ENCODE results near the gene RNASEH2A. TPM values are rescaled to one million over a fixed set of nuclear protein-coding genes. Genes with fewer than 3 reads are reported as not detected.
A peak's percentile ranks its signal among the peaks of the same experiment; 100 is the strongest.

The RNASEH2A gene
- total and polyA plus RNA-seq, 2 of the 13 experiments (the other 11 are each of a cell fraction or from before 2014, with no cell fraction given) = 25.1 to 35.8 TPM

DNA sequence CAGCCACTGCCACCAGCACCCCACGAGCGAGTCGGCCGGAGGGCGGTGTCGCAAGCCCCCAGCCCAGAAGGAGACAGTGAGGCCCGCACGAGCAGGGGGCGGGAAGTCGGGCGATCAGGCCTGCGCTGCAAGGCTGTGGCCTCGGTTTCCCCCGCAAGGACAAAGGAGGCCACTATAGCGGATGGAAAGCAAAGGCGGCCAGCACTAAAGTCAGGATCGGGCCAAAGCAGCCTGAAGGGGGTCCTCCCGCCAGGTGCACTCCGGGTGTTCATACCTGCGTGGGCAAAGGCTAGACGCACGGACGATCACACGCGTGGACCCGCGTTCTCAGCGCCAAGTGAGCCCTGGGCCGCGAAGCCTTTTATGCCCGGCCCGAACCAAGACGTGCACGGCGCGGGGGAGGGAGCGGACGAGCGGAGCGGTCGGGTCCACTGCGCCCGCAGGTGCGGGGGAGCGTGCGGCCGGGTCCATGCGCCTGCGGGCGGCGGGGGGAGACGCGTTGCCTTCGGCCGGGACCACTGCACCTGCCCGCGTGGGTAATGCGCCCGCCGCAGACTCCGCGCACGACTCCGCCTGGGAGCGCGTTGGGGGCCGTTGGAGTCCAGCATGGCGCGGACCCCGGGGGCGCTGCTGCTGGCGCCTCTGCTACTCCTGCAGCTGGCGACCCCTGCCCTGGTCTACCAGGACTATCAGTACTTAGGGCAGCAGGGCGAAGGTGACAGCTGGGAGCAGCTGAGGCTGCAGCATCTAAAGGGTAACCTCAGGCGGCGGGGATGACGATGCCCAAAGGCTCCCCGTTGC, 4.7 kb upstream of the RNASEH2A start, which contains the start of the genes PRDX2 and THSD8 (continued):
- TF ChIP-seq, protein P1, sequence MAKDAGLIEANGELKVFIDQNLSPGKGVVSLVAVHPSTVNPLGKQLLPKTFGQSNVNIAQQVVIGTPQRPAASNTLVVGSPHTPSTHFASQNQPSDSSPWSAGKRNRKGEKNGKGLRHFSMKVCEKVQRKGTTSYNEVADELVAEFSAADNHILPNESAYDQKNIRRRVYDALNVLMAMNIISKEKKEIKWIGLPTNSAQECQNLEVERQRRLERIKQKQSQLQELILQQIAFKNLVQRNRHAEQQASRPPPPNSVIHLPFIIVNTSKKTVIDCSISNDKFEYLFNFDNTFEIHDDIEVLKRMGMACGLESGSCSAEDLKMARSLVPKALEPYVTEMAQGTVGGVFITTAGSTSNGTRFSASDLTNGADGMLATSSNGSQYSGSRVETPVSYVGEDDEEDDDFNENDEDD (CRISPR knock-in tag; IDR thresholded peaks at IDR 0.05; ENCODE audit: borderline replicate concordance) = peak; percentile 70; the same call in 1 of the 2 replicates
- TF ChIP-seq KAT2B (IDR thresholded peaks at IDR 0.05; ENCODE audit: borderline replicate concordance, low read depth, low read length) (no peak), IRF2 (CRISPR knock-in tag; IDR thresholded peaks at IDR 0.05) (peak; percentile 76; the same call in 1 of the 2 replicates), TMF1 (CRISPR knock-in tag; IDR thresholded peaks at IDR 0.05; ENCODE audit: low read depth) (0 out of 2 replicates have a peak, but pooled peaks have one; percentile 22), KLF13 (CRISPR knock-in tag; IDR thresholded peaks at IDR 0.05) (no peak), MBD4 (IDR thresholded peaks at IDR 0.05; ENCODE audit: borderline replicate concordance, low read length) (no peak), NR2C2 (CRISPR knock-in tag; IDR thresholded peaks at IDR 0.05; ENCODE audit: borderline replicate concordance) (peak; percentile 73), NKX3-1 (CRISPR knock-in tag; IDR thresholded peaks at IDR 0.05) (0 out of 2 replicates have a peak, but pooled peaks have one; percentile 68), ZNF225 (CRISPR knock-in tag; IDR thresholded peaks at IDR 0.05) (no peak), PCBP2 (optimal IDR thresholded peaks at IDR 0.05; ENCODE audit: low read depth, low read length, poor library complexity, severe bottlenecking) (no peak)
- TF ChIP-seq, protein P2, sequence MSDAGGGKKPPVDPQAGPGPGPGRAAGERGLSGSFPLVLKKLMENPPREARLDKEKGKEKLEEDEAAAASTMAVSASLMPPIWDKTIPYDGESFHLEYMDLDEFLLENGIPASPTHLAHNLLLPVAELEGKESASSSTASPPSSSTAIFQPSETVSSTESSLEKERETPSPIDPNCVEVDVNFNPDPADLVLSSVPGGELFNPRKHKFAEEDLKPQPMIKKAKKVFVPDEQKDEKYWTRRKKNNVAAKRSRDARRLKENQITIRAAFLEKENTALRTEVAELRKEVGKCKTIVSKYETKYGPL (CRISPR knock-in tag; IDR thresholded peaks at IDR 0.05) = no peak
- TF ChIP-seq, protein P3, sequence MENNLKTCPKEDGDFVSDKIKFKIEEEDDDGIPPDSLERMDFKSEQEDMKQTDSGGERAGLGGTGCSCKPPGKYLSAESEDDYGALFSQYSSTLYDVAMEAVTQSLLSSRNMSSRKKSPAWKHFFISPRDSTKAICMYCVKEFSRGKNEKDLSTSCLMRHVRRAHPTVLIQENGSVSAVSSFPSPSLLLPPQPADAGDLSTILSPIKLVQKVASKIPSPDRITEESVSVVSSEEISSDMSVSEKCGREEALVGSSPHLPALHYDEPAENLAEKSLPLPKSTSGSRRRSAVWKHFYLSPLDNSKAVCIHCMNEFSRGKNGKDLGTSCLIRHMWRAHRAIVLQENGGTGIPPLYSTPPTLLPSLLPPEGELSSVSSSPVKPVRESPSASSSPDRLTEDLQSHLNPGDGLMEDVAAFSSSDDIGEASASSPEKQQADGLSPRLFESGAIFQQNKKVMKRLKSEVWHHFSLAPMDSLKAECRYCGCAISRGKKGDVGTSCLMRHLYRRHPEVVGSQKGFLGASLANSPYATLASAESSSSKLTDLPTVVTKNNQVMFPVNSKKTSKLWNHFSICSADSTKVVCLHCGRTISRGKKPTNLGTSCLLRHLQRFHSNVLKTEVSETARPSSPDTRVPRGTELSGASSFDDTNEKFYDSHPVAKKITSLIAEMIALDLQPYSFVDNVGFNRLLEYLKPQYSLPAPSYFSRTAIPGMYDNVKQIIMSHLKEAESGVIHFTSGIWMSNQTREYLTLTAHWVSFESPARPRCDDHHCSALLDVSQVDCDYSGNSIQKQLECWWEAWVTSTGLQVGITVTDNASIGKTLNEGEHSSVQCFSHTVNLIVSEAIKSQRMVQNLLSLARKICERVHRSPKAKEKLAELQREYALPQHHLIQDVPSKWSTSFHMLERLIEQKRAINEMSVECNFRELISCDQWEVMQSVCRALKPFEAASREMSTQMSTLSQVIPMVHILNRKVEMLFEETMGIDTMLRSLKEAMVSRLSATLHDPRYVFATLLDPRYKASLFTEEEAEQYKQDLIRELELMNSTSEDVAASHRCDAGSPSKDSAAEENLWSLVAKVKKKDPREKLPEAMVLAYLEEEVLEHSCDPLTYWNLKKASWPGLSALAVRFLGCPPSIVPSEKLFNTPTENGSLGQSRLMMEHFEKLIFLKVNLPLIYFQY (CRISPR knock-in tag; IDR thresholded peaks at IDR 0.05; ENCODE audit: borderline replicate concordance) = peak; percentile 92
- TF ChIP-seq, protein P4, sequence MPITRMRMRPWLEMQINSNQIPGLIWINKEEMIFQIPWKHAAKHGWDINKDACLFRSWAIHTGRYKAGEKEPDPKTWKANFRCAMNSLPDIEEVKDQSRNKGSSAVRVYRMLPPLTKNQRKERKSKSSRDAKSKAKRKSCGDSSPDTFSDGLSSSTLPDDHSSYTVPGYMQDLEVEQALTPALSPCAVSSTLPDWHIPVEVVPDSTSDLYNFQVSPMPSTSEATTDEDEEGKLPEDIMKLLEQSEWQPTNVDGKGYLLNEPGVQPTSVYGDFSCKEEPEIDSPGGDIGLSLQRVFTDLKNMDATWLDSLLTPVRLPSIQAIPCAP (CRISPR knock-in tag; IDR thresholded peaks at IDR 0.05; ENCODE audit: low read depth) = 0 out of 2 replicates have a peak, but pooled peaks have one; percentile 4
- TF ChIP-seq, protein P5, sequence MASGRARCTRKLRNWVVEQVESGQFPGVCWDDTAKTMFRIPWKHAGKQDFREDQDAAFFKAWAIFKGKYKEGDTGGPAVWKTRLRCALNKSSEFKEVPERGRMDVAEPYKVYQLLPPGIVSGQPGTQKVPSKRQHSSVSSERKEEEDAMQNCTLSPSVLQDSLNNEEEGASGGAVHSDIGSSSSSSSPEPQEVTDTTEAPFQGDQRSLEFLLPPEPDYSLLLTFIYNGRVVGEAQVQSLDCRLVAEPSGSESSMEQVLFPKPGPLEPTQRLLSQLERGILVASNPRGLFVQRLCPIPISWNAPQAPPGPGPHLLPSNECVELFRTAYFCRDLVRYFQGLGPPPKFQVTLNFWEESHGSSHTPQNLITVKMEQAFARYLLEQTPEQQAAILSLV (CRISPR knock-in tag; IDR thresholded peaks at IDR 0.05; ENCODE audit: borderline replicate concordance) = peak; percentile 75; the same call in 1 of the 2 replicates
- TF ChIP-seq, protein P6, sequence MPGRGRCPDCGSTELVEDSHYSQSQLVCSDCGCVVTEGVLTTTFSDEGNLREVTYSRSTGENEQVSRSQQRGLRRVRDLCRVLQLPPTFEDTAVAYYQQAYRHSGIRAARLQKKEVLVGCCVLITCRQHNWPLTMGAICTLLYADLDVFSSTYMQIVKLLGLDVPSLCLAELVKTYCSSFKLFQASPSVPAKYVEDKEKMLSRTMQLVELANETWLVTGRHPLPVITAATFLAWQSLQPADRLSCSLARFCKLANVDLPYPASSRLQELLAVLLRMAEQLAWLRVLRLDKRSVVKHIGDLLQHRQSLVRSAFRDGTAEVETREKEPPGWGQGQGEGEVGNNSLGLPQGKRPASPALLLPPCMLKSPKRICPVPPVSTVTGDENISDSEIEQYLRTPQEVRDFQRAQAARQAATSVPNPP (CRISPR knock-in tag; IDR thresholded peaks at IDR 0.05) = no peak
- TF ChIP-seq, protein P7, sequence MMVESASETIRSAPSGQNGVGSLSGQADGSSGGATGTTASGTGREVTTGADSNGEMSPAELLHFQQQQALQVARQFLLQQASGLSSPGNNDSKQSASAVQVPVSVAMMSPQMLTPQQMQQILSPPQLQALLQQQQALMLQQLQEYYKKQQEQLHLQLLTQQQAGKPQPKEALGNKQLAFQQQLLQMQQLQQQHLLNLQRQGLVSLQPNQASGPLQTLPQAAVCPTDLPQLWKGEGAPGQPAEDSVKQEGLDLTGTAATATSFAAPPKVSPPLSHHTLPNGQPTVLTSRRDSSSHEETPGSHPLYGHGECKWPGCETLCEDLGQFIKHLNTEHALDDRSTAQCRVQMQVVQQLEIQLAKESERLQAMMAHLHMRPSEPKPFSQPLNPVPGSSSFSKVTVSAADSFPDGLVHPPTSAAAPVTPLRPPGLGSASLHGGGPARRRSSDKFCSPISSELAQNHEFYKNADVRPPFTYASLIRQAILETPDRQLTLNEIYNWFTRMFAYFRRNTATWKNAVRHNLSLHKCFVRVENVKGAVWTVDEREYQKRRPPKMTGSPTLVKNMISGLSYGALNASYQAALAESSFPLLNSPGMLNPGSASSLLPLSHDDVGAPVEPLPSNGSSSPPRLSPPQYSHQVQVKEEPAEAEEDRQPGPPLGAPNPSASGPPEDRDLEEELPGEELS (CRISPR knock-in tag; IDR thresholded peaks at IDR 0.05) = peak; percentile 52
